Cardiac fibroblast (primary cell): ENCODE data around the gene TMEM151A.

ENCODE experiments used
- DNase-seq, 2 donors: peaks; one replicate each; pipeline versions ENCODE4 v3.0.0 to v3.0.0-alpha.2; 2010; ENCODE audit warnings: low read depth in 2 of 2
- H3K4me3 ChIP-seq, 2 donors: replicated peaks in 1 of 2; 1 replicate in 1 of 2; 2 replicates in 1 of 2; pipeline ENCODE4 v1.5.1; 2011; ENCODE audit warnings: low read depth in 2 of 2, low read length in 2 of 2, mild to moderate bottlenecking in 2 of 2, moderate library complexity in 1 of 2
- TF ChIP-seq, protein P1 (sequence below): IDR thresholded peaks from one replicate; pipeline ENCODE4 v1.5.1; 2011; ENCODE audit warnings: low read depth, mild to moderate bottlenecking, low read length, inconsistent platforms

The TMEM151A gene

DNA sequence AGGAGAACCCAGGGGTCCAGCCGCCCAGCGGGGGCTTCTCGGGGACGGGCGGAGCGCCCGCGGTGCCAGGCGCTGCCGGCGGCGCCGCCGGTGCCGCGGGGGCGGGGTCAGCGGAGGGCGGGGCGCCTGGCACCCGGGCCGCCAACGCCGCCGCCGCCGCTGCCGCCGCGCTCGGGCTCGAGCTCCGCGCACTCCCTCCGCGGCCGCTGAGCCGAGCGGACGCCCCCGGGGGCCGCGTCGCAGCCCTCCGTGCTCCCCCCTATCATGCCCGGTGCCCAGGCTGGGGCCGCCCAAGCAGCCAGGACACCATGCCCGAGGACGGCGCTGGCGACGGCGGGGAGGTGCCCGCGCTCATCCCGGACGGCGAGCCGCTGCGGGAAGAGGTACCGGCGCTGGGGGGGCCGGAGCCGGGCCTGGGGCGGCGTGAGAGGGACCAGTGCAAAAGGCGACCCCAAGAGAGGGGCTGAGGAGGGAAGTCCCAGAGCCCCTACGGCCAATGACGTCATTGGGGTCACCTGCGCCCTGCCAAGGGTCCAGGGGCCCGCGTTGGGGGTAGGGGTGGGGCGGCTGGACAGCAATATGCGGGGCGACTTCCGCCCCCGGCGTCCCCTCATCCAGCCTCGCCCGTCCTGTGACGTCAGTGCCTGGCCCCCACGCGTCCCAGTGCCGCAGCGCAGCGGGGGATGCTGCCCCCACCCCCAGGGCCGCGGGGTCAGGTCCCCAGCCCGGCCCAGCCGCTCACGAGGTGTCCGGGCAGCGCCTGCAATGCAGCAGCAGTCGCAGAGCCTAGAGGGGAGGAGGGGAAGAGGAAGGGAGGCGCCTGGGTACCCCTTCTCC lies at the start of gene TMEM151A:
TMEM151A (plus strand) TSS at position 189 of the 837 bp plus-strand sequence; CDS start at position 309, 120 bp downstream.
- no peak for DNase-seq
- TF ChIP-seq, protein P1, sequence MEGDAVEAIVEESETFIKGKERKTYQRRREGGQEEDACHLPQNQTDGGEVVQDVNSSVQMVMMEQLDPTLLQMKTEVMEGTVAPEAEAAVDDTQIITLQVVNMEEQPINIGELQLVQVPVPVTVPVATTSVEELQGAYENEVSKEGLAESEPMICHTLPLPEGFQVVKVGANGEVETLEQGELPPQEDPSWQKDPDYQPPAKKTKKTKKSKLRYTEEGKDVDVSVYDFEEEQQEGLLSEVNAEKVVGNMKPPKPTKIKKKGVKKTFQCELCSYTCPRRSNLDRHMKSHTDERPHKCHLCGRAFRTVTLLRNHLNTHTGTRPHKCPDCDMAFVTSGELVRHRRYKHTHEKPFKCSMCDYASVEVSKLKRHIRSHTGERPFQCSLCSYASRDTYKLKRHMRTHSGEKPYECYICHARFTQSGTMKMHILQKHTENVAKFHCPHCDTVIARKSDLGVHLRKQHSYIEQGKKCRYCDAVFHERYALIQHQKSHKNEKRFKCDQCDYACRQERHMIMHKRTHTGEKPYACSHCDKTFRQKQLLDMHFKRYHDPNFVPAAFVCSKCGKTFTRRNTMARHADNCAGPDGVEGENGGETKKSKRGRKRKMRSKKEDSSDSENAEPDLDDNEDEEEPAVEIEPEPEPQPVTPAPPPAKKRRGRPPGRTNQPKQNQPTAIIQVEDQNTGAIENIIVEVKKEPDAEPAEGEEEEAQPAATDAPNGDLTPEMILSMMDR = no peak
- no peak within 1 kb of the TSS for H3K4me3 ChIP-seq

DNA sequence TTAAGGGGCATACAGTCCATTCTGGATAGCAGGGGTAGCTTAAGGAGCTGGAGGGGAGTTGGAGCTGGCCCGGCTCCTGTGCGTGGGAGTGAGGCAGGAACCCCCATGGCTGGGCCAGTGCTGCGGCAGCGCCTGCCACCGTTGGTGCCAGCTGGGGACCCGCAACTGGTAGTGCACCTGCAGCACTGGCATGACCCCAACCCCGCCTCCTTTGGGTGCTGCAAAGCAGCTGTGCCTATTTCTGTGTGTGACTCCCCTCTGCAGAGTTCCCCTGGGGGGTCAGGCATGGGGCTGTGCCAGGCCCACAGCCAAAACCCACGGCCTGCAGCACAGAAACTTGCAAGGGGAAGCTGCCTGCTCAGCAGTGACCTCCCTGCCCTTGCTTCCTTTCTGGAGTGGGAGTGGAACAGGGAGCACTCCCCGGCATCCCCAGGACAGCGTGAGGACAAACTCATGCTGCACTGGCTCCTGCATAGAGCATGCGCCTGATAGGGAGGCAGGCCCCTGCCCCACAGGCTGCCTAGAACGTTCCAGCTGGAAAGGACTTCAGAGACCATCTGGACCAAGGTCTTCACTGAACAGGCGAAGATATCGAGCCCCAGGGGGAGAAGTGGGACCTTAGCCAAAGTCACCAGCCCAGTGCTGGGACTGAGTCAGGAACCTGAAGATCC lies 49.5 kb upstream of the TMEM151A start:
- no peak overlapping the region for H3K4me3 ChIP-seq
- DNase-seq = no peak
- TF ChIP-seq, protein P1 = no peak

DNA sequence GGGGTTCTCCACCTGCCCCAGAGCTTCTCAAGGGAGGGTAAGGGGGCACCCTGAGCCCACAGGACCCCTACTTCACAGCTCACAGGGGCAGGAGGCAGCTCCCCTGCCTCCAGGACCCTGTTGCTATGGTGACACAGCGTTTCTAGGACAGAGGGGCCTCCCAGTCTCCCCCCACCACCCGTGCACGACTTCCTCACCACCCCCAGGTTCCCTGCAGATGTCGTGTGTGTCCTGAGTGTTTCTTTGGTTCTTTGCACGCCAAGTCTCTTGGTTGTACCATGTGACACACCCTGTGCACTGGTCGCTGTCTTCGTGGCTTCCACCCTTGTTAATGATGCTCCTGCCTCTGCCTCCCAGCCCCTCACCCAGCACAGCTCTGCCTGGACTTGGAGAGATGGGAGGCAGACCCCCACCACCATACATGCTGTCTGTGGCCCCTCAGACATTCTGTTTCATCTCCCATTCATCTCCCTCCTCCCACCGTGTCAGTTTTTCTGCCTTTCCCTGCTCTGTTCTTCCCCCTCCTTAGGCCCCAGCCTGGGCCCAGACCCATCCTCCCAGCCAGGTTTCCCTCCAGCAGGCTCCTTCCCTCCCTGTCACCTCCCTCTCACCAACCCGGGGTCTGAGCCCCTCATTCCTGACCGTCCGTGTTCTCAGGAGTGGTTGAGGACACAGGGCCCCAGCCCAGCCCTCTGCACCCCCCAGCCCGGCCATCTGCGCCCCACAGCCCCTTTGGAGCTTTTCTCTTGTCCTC lies 47.7 kb upstream of the TMEM151A start:
- no peak overlapping the region for H3K4me3 ChIP-seq
- TF ChIP-seq, protein P1 = no peak
- no peak for DNase-seq

DNA sequence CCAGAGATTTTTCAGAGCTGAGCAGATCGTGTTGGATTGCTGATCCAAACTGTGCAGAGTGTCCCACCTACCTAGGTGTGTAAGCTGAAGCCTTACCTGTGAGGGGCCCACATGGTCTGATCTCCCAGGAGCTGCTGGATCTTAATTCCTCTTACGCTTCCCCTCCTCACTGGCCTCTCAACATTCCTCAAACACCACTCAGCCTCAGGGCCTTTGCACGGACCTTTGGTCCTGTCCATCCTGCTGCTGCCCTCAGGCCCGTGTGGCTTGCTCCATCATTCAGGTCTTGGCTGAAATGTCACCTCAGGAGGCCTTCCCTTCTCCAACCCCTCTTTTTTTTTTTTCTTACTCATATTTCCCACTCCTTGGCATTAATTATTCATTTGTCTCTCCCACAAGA lies 44.4 kb upstream of the TMEM151A start:
- no peak overlapping the region for H3K4me3 ChIP-seq
- TF ChIP-seq, protein P1 = no peak
- no peak for DNase-seq

DNA sequence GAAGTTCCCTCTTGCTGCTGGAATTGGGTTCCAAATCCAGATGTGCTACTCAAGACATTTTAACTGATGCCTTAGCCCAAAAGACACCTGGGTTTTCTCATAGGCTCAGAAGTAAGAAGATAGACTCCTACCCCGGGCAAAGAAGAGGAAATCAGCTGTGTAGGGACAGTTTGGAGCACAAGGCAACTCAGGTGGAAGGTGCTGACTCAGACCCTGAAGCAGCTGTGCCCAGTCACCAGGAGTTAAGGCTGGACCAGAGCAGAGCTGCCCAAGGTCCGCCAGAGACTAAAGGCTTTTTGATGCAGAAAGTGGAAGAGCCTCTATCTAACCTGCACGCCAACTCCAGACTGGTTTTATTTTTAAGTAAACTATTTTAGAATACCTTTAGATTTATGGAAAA lies 43.9 kb upstream of the TMEM151A start:
- TF ChIP-seq, protein P1 = no peak
- H3K4me3 ChIP-seq = no peak overlapping the region
- DNase-seq = no peak

DNA sequence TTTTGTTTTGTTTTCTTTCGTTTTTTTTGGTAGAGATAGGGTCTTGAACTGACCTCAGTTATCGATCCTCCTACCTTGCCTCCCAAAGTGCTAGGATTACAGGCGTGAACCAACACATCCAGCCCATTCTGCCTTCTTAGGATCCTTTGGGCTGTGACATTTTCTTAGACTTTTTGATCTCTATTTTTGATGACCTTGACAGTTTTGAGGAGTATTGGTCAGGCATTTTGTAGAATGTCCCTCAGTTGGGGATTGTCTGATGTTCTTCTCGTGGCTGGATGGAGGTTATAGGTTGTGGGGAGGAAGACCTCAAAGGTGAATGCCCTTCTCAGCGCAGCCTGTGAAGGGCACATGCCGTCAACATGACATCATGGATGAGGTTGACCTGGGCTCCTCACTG lies 42.8 kb upstream of the TMEM151A start:
- TF ChIP-seq, protein P1 = no peak

More for the DNA sequence above, 42.8 kb upstream of the TMEM151A start:
- no peak overlapping the region for H3K4me3 ChIP-seq
- no peak for DNase-seq
